Stomach (tissue), 9 donors: ENCODE results near the gene KLRG1. TPM values are rescaled to one million over a fixed set of nuclear protein-coding genes. Genes with fewer than 3 reads are reported as not detected.
A peak's percentile ranks its signal among the peaks of the same experiment; 100 is the strongest.

ENCODE experiments used
- DNase-seq, 2 donors: peaks; one replicate each; pipeline versions ENCODE4 v3.0.0 to v3.0.0-alpha.2; 2013 to 2019
- H3K27ac ChIP-seq, 5 donors: fragments of 200-600 bp in 4 of 5; sonication (generic) in 4 of 5; one replicate each; pipeline ENCODE4 v1.5.1; 2013 to 2019; ENCODE audit warnings: mild to moderate bottlenecking in 1 of 5, moderate library complexity in 1 of 5
- H3K27me3 ChIP-seq, 3 donors: fragments of 200-600 bp; sonication (generic); one replicate each; pipeline ENCODE4 v1.5.1; 2017 to 2019; ENCODE audit warnings: mixed run types in 1 of 3
- H3K36me3 ChIP-seq, 4 donors: fragments of 200-600 bp; sonication (generic); 1 replicate in 3 of 4; 2 replicates in 1 of 4; pipeline ENCODE4 v1.5.1; 2016 to 2019
- H3K4me1 ChIP-seq, 4 donors: fragments of 200-600 bp; sonication (generic); one replicate each; pipeline ENCODE4 v1.5.1; 2016 to 2019
- H3K4me3 ChIP-seq, 4 donors: fragments of 200-600 bp; sonication (generic) in 3 of 4; one replicate each; pipeline ENCODE4 v1.5.1; 2016 to 2019; ENCODE audit warnings: mild to moderate bottlenecking in 1 of 4
- H3K9me3 ChIP-seq, 4 donors: fragments of 200-600 bp; sonication (generic); one replicate each; pipeline ENCODE4 v1.5.1; 2016 to 2019
- EP300 ChIP-seq: sonication (generic); formaldehyde crosslinking; IDR thresholded peaks from one replicate; pipeline ENCODE4 v1.6.1; 2017; ENCODE audit warnings: antibody characterized with exemption
- POLR2A ChIP-seq, 4 donors: fragments of 450-650 bp; IDR thresholded peaks; one replicate each; pipeline ENCODE4 v1.6.1; 2016; ENCODE audit warnings: antibody characterized with exemption in 4 of 4, control low read depth in 2 of 4, mild to moderate bottlenecking in 1 of 4, moderate library complexity in 1 of 4
- POLR2AphosphoS5 ChIP-seq, 3 donors: sonication (generic); formaldehyde crosslinking; IDR thresholded peaks; one replicate each; pipeline ENCODE4 v1.6.1; 2016; ENCODE audit warnings: antibody characterized with exemption in 3 of 3
- WGBS, 5 donors: extraction: QIAGEN DNeasy Blood & Tissue Kit in 3 of 5; methylation state at CpG; one replicate each; pipeline versions ENCODE4 v1.1.5 to v1.1.7; 2013 to 2018; 5-methylcytosine and 5-hydroxymethylcytosine counted together
- intact Hi-C: fragments of 100-400 bp; cut with DNase I; formaldehyde crosslinking; loops from one replicate; pipeline ENCODE4 v1.15.1; 2023; ENCODE audit warnings: low total_unique reads
- polyA plus RNA-seq, 3 donors: library from polyadenylated mRNA; stranded (reverse); fragments of 200-250 nt; gene quantifications; one replicate each; pipeline ENCODE4 v1.2.3, GENCODE V29; 2013
- total RNA-seq, 5 donors: library from RNA; depleted of rRNA; stranded (reverse); fragments of >200 nt; gene quantifications; one replicate each; pipeline versions ENCODE4 v1.1.0 to v1.2.3, GENCODE V29; 2014 to 2016
- TF ChIP-seq, protein P1 (sequence below), 7 experiments: fragments of 450-650 bp in 4 of 7; fragments of 200-600 bp in 3 of 7; sonication (generic) in 3 of 7; IDR thresholded peaks; one replicate each; pipeline ENCODE4 v1.5.1; 2016 to 2019; ENCODE audit warnings: antibody characterized with exemption in 7 of 7, control low read depth in 2 of 7, mild to moderate bottlenecking in 1 of 7
- donor health status: healthy with polysubstance abuse.
- donor health status: Bipolar disorder and iron deficiency.
- donor health status: healthy.

KLRG1 gene
- total and polyA plus RNA-seq, 8 donors: 0.40 to 2.9 (median 1.4) TPM; not detected in 2

- no peaks in the 10 kb centered on the region for H3K27me3 ChIP-seq
- H3K36me3 ChIP-seq: no peaks in the 10 kb centered on the region
- no peak for DNase-seq
- H3K27ac ChIP-seq: no peak overlapping the region
- no peak overlapping the region for H3K4me3 ChIP-seq
- H3K4me1 ChIP-seq: no peaks in the 10 kb centered on the region
- no peaks in the 10 kb centered on the region for H3K9me3 ChIP-seq
- 71 to 87% (median 78%) methylated on average over 3 of the region's 3 CpGs for WGBS, 5 donors
- intact Hi-C loops: no loop called here
- TF ChIP-seq EP300 (no peak), POLR2AphosphoS5 (IDR thresholded peaks at IDR 0.05) (no peak), POLR2A (IDR thresholded peaks at IDR 0.05) (no peak)
- TF ChIP-seq, protein P1, sequence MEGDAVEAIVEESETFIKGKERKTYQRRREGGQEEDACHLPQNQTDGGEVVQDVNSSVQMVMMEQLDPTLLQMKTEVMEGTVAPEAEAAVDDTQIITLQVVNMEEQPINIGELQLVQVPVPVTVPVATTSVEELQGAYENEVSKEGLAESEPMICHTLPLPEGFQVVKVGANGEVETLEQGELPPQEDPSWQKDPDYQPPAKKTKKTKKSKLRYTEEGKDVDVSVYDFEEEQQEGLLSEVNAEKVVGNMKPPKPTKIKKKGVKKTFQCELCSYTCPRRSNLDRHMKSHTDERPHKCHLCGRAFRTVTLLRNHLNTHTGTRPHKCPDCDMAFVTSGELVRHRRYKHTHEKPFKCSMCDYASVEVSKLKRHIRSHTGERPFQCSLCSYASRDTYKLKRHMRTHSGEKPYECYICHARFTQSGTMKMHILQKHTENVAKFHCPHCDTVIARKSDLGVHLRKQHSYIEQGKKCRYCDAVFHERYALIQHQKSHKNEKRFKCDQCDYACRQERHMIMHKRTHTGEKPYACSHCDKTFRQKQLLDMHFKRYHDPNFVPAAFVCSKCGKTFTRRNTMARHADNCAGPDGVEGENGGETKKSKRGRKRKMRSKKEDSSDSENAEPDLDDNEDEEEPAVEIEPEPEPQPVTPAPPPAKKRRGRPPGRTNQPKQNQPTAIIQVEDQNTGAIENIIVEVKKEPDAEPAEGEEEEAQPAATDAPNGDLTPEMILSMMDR (IDR thresholded peaks at IDR 0.05): no peak
Measured at GRCh38 chr12:9037431-9037830, 48.1 kb downstream of the KLRG1 start.

GRCh38 chr12:9039397-9039977, 50.1 kb downstream of the KLRG1 start:
- H3K36me3 ChIP-seq: no peaks in the 10 kb centered on the region
- H3K27me3 ChIP-seq: no peaks in the 10 kb centered on the region
- TF ChIP-seq, protein P1 (IDR thresholded peaks at IDR 0.05): peak in 5 of 7 experiments; percentile 51 to 70 (median 66)
- no peak for TF ChIP-seq EP300
- peak in 1 of 2 donors; percentile 56 for DNase-seq
- no peaks in the 10 kb centered on the region for H3K4me1 ChIP-seq
- no peak overlapping the region for H3K27ac ChIP-seq
- no peak overlapping the region for H3K4me3 ChIP-seq
- H3K9me3 ChIP-seq: no peaks in the 10 kb centered on the region
- 5 to 10% (median 10%) methylated on average over 3 of the region's 3 CpGs for WGBS, 5 donors
- intact Hi-C loops: no loop called here

DNA sequence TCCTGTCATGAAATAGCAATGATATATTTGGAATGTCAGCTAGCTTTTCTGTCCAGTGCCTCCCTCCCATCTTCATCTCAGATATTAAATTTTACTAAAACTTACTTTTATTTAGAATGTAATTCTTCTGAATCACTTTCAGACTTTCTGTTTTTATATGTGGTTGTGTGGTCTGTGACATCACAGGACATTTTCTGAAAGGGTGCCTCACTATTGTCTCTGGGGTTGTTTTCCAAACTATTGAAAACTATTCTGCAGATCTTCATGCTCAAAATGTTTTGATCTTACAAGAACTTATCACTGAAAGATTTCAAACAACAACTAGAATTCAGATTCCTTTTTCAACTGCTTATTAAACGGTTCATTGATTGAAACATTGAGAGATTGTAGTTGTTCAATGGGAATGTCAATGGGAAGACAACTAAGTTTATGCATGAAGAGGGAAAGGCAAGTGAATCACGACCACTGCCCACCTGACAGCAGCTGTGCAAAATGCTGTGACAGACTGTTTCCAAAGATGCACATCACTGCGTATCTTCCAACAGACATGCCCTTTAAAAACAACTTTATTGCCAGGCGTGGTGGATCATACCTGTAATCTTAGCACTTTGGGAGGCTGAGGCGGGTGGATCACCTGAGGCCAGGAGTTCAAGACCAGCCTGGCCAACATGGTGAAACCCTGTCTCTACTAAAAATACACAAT, 51.3 kb downstream of the KLRG1 start:
- TF ChIP-seq POLR2AphosphoS5 (IDR thresholded peaks at IDR 0.05): no peak
- TF ChIP-seq, protein P1 (IDR thresholded peaks at IDR 0.05): no peak
- TF ChIP-seq EP300: no peak
- TF ChIP-seq POLR2A (IDR thresholded peaks at IDR 0.05): no peak
- no peaks in the 10 kb centered on the region for H3K36me3 ChIP-seq
- intact Hi-C loops: loop anchor here (5.0 kb wide), 1 partner anchor 93 kb away; the partner anchor contains the start of gene M6PR
- H3K4me3 ChIP-seq: no peak overlapping the region
- H3K27ac ChIP-seq: no peak overlapping the region
- H3K9me3 ChIP-seq: no peaks in the 10 kb centered on the region
- WGBS, 5 donors: 73 to 86% (median 79%) methylated on average over 5 of the region's 5 CpGs
- H3K4me1 ChIP-seq: no peaks in the 10 kb centered on the region
- DNase-seq: no peak
- H3K27me3 ChIP-seq: no peaks in the 10 kb centered on the region

GRCh38 chr12:9041321-9041720, 52.0 kb downstream of the KLRG1 start:
- no peak overlapping the region for H3K27ac ChIP-seq
- TF ChIP-seq POLR2AphosphoS5 (IDR thresholded peaks at IDR 0.05) (no peak), EP300 (no peak), POLR2A (IDR thresholded peaks at IDR 0.05) (no peak)
- TF ChIP-seq, protein P1 (IDR thresholded peaks at IDR 0.05): no peak
- no peak for DNase-seq
- intact Hi-C loops: loop anchor here (5.0 kb wide), 1 partner anchor 94 kb away; the partner anchor contains the start of gene M6PR
- WGBS, 5 donors: 67 to 91% (median 84%) methylated on average over 1 of the region's 1 CpG
- no peaks in the 10 kb centered on the region for H3K4me1 ChIP-seq
- no peaks in the 10 kb centered on the region for H3K36me3 ChIP-seq
- no peaks in the 10 kb centered on the region for H3K9me3 ChIP-seq
- H3K27me3 ChIP-seq: no peaks in the 10 kb centered on the region
- no peak overlapping the region for H3K4me3 ChIP-seq
